ENCODE data around the gene RHOG.

The RHOG gene

GRCh38 chr11:3840870-3841425 lies at the start of gene RHOG:
Gene RHOG (minus strand): TSS chr11:3840959. CDS start chr11:3828138, 12,821 bp downstream.
- peak; percentile 93 to 96 for DNase-seq

- DNase-seq, result no peak
These were observed 49.3 kb upstream of the RHOG start for GRCh38 chr11:3890014-3890413.

GRCh38 chr11:3888876-3889275 lies 48.1 kb upstream of the RHOG start:
- DNase-seq, result no peak

DNA sequence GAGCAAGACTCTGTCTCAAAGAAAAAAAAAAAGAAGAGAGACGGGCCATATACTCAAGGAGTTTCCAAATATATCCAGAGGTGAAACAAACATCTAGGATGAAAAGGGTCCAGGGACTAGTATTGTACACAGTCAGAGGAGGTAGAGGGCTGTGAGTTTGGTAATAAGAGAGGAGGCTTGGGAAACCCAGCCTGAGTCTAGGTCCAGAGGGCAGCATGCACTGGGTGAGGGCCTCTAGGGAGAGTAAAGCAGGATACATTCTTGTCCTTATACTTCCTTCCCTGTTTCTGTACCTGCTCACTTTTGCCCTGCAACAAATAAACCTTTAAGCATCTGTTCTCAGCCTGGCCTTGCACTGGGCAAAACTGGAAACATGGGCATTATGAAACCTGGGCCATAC lies 46.2 kb upstream of the RHOG start:
- DNase-seq, result no peak

DNA sequence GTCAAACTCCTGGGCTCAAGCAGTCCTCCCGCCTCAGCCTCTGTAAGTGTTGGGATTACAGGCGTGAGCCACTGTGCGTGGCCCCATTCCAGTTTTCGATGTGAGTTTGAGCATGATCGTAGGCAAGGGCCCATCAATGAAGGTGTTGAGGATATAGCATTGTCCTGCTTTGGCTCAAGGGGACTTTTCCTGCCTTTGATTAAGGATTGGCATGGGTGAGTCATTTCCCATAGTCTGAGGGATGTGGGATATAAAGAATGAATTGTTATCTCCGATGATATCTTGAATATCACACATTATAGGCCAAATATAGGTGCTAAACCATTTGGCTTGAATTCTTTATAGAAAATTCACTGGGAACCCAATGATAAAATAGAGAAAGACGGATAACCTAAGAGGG lies 45.1 kb upstream of the RHOG start:
- DNase-seq, result no peak

- no peak for DNase-seq
These were observed 41.9 kb upstream of the RHOG start for GRCh38 chr11:3882655-3883054.

DNA sequence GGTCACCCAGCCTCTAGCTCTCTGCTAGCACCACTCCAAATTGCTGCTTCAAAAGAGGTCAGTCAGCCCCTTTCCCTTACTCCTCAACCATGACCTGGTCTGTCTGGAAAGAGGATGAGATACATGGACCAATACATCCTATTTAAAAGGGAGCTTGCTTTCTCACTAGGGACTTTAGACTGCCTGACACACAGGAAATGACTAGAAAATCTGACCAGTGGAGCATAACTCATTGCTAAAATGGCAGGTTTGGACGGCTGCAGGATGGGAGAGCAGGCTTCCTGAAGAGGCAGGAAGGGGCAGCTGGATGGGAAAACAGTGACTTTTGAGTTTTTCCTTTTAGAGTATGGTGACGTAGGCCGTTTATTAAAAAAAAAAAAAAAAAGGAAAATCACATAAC lies 40.0 kb upstream of the RHOG start:
- DNase-seq, result no peak

DNA sequence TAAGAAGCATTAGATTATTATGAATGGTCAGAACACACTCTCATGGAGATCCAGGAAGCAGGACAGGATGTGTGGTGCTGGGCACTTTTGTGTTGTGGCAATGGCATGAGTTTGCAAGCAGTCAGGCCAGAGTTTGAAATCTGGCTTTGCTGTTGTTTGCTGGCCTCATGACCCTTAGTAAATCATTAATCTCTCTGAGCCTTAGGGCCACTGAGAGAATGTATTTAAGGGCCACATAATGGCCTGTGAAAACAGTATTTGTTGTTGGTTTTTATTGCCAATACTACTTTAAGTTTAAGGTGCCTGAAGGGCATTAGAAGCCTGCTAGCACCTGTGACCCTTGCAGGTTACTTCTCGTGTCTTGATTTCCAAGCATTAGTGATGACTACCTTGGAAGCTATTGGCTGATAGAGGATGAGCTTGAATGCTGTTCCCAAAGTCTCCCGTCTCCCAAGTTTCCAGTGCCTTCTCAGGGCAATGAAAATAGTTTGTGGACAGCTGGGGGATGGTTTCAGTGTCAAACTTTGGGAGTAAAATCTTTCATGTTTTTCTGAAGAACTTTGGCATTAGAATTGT lies 39.3 kb upstream of the RHOG start:
- DNase-seq, result no peak

DNA sequence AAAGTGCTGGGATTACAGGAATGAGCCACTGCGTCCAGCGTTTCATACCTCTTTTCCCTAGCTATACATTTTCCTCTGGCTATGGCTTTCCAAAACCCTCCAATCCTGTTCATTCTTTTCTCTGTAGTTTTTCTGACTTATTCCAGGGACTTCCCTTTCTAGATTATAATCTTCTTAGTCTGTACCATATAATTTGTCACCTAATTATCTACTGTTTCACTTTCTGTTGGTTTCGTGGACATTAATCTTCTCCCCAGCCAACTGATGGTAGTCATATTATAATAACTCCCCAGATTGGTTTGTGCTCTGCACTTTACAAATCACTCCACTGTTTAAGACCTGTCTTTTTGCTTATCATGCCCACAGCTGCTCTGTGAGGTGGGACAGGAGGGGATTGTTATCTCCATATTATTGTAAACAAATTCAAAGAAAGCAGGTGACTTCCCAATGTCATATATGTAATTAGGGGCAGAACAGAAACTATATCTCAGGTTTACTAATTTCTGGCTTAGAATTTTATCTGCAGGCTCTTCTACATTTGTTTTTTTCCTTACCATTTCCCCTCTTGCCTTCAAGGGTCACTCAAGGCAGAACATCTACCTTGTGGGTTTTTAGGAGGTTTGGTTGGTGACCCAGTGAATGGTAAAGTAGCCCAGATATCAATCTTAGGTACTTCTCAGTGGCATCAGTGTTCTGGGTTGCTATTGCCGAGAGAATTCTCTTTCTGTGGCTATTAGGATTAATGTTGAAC lies 38.6 kb upstream of the RHOG start:
- DNase-seq, result no peak

- DNase-seq, result no peak
These were observed 37.5 kb upstream of the RHOG start for GRCh38 chr11:3878258-3878584.

- DNase-seq, result no peak
These were observed 36.9 kb upstream of the RHOG start for GRCh38 chr11:3877364-3878257.

DNA sequence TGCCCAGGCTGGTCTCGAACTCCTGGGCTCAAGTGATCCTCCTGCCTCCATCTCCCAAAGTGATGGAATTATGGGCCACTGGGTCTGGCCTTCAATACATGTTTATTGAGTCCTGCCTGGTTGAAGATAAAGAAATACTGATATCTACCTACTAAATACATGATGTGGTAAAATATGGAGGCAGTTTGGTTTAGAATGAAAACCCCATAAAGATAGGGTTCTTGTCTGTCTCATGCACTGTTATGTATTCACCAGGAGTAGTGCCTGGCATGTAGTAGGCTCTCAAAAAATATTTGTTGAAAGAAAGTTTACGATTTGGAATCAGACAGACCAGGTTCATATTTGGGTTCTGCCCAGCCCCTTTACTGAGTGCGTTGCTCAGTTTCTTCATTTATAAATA lies 35.9 kb upstream of the RHOG start:
- DNase-seq, result no peak

- DNase-seq, result no peak
These were observed 33.1 kb upstream of the RHOG start for GRCh38 chr11:3873712-3874349.

DNA sequence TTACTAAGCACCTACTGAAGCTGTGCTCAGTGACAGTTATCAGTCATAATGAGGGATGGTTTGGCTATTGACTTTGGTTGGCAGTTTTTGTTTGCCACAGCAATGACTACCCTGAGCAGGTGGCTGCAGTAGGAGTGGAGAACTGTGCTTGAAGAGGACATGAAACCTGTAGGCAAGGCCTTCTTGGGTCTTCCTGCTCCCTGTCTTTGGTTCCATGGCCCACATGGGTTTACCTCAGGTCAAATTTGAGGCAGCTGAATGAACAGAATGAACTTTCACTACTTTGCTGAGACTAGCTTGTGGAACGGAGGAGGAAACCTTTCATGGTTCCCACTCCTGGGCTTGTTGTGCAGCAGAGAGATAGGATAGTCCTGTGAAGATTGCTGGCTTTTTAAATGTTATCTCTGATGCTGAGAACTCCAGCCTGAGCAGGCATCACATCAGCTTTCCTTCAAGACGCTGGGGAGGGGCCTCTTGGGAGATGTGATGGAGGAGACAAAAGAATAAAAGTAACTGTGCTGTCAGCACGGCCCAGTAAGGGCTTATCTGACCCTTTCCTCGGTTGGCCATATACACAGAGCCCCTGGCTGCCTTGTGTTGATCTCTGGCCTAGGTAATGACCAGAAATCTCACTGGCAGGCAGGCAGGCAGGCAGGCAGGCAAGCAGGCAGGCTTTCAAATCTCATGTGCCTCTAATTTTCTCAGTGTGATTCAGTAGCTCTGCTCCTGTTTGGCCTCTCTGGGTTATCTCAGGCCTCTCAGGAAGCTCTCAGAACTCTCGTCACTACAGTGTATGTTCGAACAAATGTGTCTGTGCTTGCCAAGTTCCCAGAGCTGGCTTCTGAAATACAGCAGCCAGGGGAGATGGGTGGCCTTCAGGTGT lies 26.7 kb upstream of the RHOG start:
- no peak for DNase-seq

DNA sequence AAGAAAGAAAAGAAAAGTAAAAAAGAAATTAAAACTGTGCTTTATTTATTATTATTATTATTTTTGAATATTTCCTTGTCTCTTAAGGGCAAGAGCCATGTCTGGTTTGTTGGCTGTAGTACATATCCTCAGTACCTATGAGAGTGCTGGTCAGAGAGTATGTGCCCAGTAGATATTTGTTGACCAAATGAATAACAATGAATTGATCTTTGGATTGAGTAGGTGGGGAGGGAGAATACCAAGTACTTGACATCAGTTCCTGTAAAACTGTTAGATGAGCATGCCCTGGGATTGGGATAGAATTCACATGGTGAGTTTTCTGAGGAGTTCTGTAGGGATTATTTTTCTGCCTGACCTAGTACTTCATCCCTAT lies 26.1 kb upstream of the RHOG start:
- DNase-seq, result no peak

GRCh38 chr11:3866206-3866605 lies 25.4 kb upstream of the RHOG start:
- DNase-seq, result no peak

GRCh38 chr11:3865388-3866193 lies 24.8 kb upstream of the RHOG start:
- no peak for DNase-seq

DNA sequence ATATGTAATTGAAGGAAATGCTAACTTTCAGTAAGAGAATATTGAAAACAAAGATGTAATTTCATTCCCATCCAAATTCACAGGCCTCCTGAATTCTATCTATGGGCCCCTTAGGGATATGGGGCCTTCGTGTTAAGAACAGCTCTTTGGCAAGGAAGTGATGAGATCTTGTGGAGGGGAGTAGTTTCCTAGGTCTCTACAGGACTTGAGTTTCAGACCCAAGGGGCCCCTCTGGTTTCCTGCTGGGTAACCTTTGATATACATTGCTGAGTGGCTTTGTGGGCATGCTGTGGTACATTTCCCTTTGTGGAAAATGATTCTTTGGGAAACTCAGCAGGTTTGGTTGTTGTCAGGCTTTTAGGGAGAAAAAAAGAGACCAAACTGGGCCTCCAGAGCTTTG lies 20.9 kb upstream of the RHOG start:
- DNase-seq, result no peak

GRCh38 chr11:3860898-3861393 lies 20.2 kb upstream of the RHOG start:
- DNase-seq, result peak in 1 of 2 experiments; percentile 30

- DNase-seq, result peak; percentile 51 to 57
These were observed 19.6 kb upstream of the RHOG start for GRCh38 chr11:3860375-3860774.

- DNase-seq, result no peak
These were observed 18.7 kb upstream of the RHOG start for GRCh38 chr11:3859373-3859881.
